Omental fat pad (tissue), 4 donors: Measurements from ENCODE around the gene SPRR2D. TPM values are rescaled to one million over a fixed set of nuclear protein-coding genes. Genes with fewer than 3 reads are reported as not detected.

Source experiments
- ATAC-seq: fragments of 150-250 bp; one replicate; pipeline ENCODE4 v1.9.1; 2016; ENCODE audit warnings: mild to moderate bottlenecking, moderate library complexity; ENCODE audit not compliant: low FRiP score
- DNase-seq: peaks from one replicate; pipeline ENCODE4 v3.0.0-alpha.2; 2019; ENCODE audit warnings: low spot score
- CTCF ChIP-seq, 3 donors: fragments of 450-650 bp; IDR thresholded peaks; one replicate each; pipeline ENCODE4 v1.5.1; 2016 to 2017; ENCODE audit warnings: antibody characterized with exemption in 3 of 3, mild to moderate bottlenecking in 3 of 3, moderate library complexity in 2 of 3
- small RNA-seq: library from RNA; depleted of rRNA; stranded (forward); fragments of <200 nt; gene quantifications from one replicate; pipeline ENCODE3, GENCODE V24; 2016
- total RNA-seq, 4 donors: library from RNA; depleted of rRNA; stranded (reverse); fragments of >200 nt; gene quantifications; one replicate each; pipeline ENCODE4 v1.1.0, GENCODE V29; 2016

The SPRR2D gene
- total RNA-seq, 4 donors from 2014 or later = not detected

GRCh38 chr1:152993186-152993585, 47.7 kb downstream of the SPRR2D start:
- ATAC-seq (no peak), DNase-seq (no peak)
- no peak for TF ChIP-seq CTCF (IDR thresholded peaks at IDR 0.05)

Small RNA genes lying within 50 kb of the gene (small RNA-seq; reads per million reads assigned to genes)
- gene AL356867.1 = not detected
- not detected for gene RF00322

Other genes with a start within 250 kb of the SPRR2D start
- not detected for gene LCE1D, start 244.4 kb downstream of the SPRR2D start, total RNA-seq
- not detected for gene LCE1C, start 234.5 kb downstream of the SPRR2D start, total RNA-seq
- not detected for gene LCE1B, start 229.1 kb downstream of the SPRR2D start, total RNA-seq
- gene LCE1A, start 213.6 kb downstream of the SPRR2D start, total RNA-seq = not detected
- gene LCE6A, start 198.3 kb downstream of the SPRR2D start, total RNA-seq = not detected
- not detected for gene LCE7A, start 181.1 kb downstream of the SPRR2D start, total RNA-seq
- not detected for gene SMCP, start 162.8 kb downstream of the SPRR2D start, total RNA-seq
- not detected for gene IVL, start 132.6 kb downstream of the SPRR2D start, total RNA-seq
- not detected for gene SPRR5, start 93.9 kb downstream of the SPRR2D start, total RNA-seq
- not detected for gene SPRR4, start 70.5 kb downstream of the SPRR2D start, total RNA-seq
- gene SPRR1A, start 57.0 kb downstream of the SPRR2D start, total RNA-seq = not detected
- not detected for gene SPRR3, start 39.4 kb downstream of the SPRR2D start, total RNA-seq
- not detected for gene SPRR1B, start 9.9 kb downstream of the SPRR2D start, total RNA-seq
- not detected for gene SPRR2A, start 16.4 kb upstream of the SPRR2D start, total RNA-seq
- not detected for gene SPRR2B, start 30.5 kb upstream of the SPRR2D start, total RNA-seq
- not detected for gene SPRR2E, start 53.4 kb upstream of the SPRR2D start, total RNA-seq
- gene SPRR2F, start 72.4 kb upstream of the SPRR2D start, total RNA-seq = not detected
- gene SPRR2G, start 109.8 kb upstream of the SPRR2D start, total RNA-seq = not detected
- not detected for gene LELP1, start 162.3 kb upstream of the SPRR2D start, total RNA-seq
- gene PRR9, start 176.5 kb upstream of the SPRR2D start, total RNA-seq = 1 to 10 TPM in 2 of 4 donors, not detected in 2; 2.0 to 5.4 TPM
- gene LORICRIN, start 218.6 kb upstream of the SPRR2D start, total RNA-seq = not detected